NOMO-1 (cell line): Measurements from ENCODE around the gene HECA.
"Not testable (repeated sequence)": the region's sequence is repeated elsewhere in the genome, so short reads cannot be mapped to it uniquely, and the experiment has no call there.

Source experiments
- DNase-seq, 2 experiments: peaks; one replicate each; lab custom pipeline; 2025; ENCODE audit not compliant: unreplicated experiment in 2 of 2; lab: John Stamatoyannopoulos, UW

The HECA gene

DNA sequence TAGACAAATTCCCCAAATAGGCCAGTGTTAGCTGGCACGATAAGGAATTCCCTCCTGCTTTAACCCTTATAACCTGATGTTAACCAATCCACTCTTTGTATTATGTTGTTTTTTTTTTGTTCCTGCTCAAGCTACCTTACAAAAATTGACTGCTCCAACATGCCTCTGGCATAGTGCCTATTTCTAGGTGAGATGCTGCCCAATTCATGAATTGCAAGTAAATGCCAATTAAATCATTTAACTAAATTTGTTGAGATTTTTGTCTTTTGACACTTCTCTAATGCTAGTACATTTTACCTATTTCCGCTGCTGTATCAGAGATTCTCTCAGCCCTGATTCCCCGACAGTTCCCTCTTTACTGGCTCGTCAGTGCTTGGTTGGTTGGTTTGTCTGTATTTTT lies 66.5 kb downstream of the HECA start:
- DNase-seq, result no peak

DNA sequence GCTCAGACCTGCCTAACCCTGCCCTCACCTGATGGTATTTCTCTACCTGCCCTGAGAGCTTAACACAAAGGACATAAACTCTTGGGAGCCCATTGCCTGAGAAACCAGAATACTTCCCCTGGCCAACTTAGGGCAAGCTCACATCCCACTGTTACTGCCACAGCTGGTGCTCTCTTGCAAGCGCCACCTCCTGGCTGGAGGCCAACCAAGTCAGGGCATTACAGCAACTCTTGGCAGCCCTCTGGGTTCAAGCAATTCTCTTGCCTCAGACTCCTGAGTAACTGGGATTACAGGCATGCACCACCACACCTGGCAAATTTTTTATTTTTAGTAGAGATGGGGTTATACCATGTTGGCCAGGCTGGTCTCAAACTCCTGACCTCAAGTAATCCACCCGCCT lies 70.1 kb downstream of the HECA start:
- no peak for DNase-seq

DNA sequence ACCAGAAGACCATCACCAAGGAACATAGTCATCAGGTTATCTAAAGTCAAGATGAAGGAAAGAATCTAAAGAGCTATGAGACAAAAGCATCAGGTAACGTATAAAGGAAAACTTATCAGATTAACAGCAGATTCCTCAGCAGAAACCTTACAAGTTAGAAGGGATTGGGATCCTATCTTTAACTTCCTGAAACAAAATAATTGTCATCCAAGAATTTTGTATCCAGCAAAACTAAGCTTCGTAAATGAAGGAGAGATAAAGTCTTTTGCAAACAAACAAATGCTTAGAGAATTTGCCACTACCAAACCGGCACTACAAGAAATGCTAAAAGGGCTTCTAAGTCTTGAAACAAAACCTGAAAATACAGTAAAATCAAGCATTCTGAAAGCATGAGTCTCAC lies 71.0 kb downstream of the HECA start:
- no peak for DNase-seq

DNA sequence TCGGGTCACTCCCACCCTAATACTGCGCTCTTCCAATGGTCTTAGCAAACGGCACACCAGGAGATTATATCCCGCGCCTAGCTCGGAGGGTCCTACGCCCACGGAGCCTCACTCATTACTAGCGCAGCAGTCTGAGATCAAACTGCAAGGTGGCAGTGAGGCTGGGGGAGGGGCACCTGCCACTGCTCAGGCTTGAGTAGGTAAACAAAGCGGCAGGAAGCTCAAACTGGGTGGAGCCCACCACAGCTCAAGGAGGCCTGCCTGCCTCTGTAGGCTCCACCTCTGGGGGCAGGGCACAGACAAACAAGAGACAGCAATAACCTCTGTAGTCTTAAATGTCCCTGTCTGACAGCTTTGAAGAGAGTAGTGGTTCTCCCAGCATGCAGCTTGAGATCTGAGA lies 75.9 kb downstream of the HECA start:
- DNase-seq, result not testable (repeated sequence)

DNA sequence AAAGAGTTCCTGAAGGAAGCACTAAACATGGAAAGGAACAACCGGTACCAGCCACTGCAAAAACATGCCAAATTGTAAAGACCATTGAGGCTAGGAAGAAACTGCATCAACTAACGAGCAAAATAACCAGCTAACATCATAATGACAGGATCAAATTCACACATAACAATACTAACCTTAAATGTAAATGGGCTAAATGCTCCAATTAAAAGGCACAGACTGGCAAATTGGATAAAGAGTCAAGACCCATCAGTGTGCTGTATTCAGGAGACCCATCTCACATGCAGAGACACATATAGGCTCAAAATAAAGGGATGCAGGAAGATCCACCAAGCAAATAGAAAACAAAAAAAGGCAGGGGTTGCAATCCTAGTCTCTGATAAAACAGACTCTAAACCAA lies 77.6 kb downstream of the HECA start:
- not testable (repeated sequence) for DNase-seq

DNA sequence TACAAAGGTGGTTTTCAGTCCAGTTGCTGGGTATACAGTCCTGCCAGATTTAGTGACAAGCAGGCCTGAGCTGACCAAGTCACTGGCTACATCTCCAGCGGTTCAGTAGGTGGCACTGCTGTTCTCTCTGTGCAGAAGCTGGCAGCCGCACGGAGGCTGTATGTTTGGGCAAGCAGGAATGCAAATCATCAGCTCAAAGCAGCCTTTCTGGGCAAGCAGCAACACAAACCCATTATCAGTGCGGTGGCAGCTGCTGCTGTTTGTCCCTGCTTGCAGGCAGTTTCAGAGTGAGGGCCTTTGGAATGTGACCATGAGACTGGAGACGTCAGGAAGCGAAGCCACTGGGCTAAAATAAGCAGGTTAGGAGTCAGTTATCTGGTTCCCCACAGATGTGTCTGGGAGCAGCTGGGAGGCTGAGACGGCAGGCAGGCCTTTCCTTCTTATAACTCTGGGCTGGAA lies 84.4 kb downstream of the HECA start:
- DNase-seq, result peak; percentile 88 to 93

DNA sequence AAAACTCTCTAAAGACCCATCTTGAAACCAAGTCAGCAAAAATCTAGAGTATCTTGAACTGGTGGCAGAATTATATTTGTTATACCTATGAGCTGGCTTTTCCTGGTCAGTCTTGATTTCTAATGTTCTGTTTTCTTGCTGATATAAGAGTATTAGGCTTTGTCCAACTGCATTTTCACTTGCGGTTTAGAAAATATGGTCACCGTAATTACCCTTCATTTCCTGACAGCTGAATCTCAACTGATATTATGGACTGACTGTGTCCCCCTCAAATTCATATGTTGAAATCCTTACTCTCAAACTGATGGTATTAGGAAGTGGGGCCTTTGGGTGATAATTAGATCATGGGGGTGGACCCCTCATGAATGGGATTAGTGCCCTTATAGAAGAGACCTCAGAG lies 84.9 kb downstream of the HECA start:
- peak; percentile 17 to 39 for DNase-seq

DNA sequence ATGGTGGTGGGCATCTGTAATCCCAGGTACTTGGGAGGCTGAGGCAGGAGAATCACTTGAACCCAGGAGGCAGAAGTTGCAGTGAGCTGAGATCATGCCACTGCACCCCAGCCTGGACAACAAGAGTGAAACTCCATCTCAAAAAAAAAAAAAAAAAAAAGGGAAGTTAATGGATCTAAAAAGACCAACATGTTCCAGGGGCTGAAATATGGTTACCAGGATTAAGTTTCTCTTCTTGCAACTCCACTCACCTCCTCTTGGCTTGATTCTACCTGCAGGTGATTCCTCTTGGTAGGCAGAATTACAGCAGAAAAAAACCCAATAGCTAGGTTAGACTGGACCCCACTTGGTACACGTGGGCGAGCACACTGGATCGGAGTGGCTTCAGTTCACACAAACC lies 93.5 kb downstream of the HECA start:
- peak; percentile 18 to 22 for DNase-seq
